H1 (cell line): ENCODE data around the gene OPCML. TPM values are rescaled to one million over a fixed set of nuclear protein-coding genes. Genes with fewer than 3 reads are reported as not detected.

Experiments used
- CTCF ChIA-PET: fragments of 300-600 bp; sonication (Branson Sonifier 250); formaldehyde crosslinking; loops from one replicate; lab custom pipeline; 2021; ENCODE audit not compliant: partially characterized antibody; lab: Charles Lee
- POLR2A ChIA-PET: fragments of 300-600 bp; sonication (Branson Sonifier 250); formaldehyde crosslinking; loops from one replicate; lab custom pipeline; 2021; ENCODE audit warnings: inconsistent platforms; ENCODE audit not compliant: partially characterized antibody; lab: Charles Lee
- DNase-seq, 2 experiments: peaks; one replicate each; pipeline versions ENCODE4 v3.0.0 to v3.0.0-alpha.2; 2010 to 2022; ENCODE audit warnings: low spot score in 2 of 2, low read depth in 1 of 2, mixed read lengths in 1 of 2
- FAIRE-seq: peaks from 2 replicates; lab custom pipeline; 2011; peaks lifted over from hg19 to GRCh38; lab: Jason Lieb, UNC
- H2AFZ ChIP-seq: 2 replicates; pipeline ENCODE4 v1.8.1; 2012; ENCODE audit warnings: low read length, inconsistent platforms
- H2AK5ac ChIP-seq: 2 replicates; pipeline ENCODE4 v1.6.1; 2013; ENCODE audit warnings: low read depth, low read length
- H2BK120ac ChIP-seq: replicated peaks from 2 replicates; pipeline ENCODE3; 2013; ENCODE audit warnings: low read depth, low read length, inconsistent platforms
- H2BK12ac ChIP-seq: 2 replicates; pipeline ENCODE4 v1.6.1; 2013; ENCODE audit warnings: low read depth, low read length
- H2BK15ac ChIP-seq: 2 replicates; pipeline ENCODE4 v1.6.1; 2013; ENCODE audit warnings: low read length
- H2BK20ac ChIP-seq: 2 replicates; pipeline ENCODE4 v1.6.1; 2013; ENCODE audit warnings: low read length
- H2BK5ac ChIP-seq: 2 replicates; pipeline ENCODE4 v1.6.1; 2013; ENCODE audit warnings: low read depth, low read length
- H3K14ac ChIP-seq: 2 replicates; pipeline ENCODE4 v1.6.1; 2013; ENCODE audit warnings: inconsistent platforms; ENCODE audit not compliant: insufficient read length
- H3K18ac ChIP-seq: 2 replicates; pipeline ENCODE4 v1.6.1; 2013; ENCODE audit warnings: low read length; ENCODE audit errors: extremely low read depth
- H3K23ac ChIP-seq: 2 replicates; pipeline ENCODE4 v1.6.1; 2013; ENCODE audit warnings: inconsistent platforms; ENCODE audit not compliant: insufficient read length
- H3K23me2 ChIP-seq: 2 replicates; pipeline ENCODE4 v1.6.1; 2013; ENCODE audit warnings: low read depth, low read length
- H3K27ac ChIP-seq: 2 replicates; pipeline ENCODE4 v1.6.1; 2011; ENCODE audit warnings: low read depth, low read length, inconsistent platforms
- H3K27me3 ChIP-seq, 4 experiments: replicated peaks in 1 of 4; 1 replicate in 1 of 4; 2 replicates in 3 of 4; pipeline versions ENCODE4 v1.6.1 to v1.8.1; 2011 to 2013; ENCODE audit warnings: low read length in 3 of 4, mild to moderate bottlenecking in 3 of 4, inconsistent platforms in 2 of 4, mixed read lengths in 2 of 4, moderate library complexity in 1 of 4; ENCODE audit not compliant: control insufficient read depth in 3 of 4, insufficient read depth in 3 of 4; ENCODE audit errors: extremely low read depth in 1 of 4
- H3K36me3 ChIP-seq, 4 experiments: 2 replicates each; pipeline versions ENCODE4 v1.6.1 to v1.8.1; 2011 to 2013; ENCODE audit warnings: mild to moderate bottlenecking in 4 of 4, low read length in 3 of 4, moderate library complexity in 2 of 4, control low read depth in 1 of 4, inconsistent platforms in 1 of 4; ENCODE audit not compliant: insufficient read depth in 4 of 4, control insufficient read depth in 2 of 4
- H3K4ac ChIP-seq: replicated peaks from 2 replicates; pipeline ENCODE3; 2013; ENCODE audit warnings: low read length, low read depth, mixed read lengths, inconsistent platforms; ENCODE audit not compliant: insufficient read length
- H3K4me1 ChIP-seq, 4 experiments: replicated peaks in 1 of 4; 1 replicate in 1 of 4; 2 replicates in 3 of 4; pipeline versions ENCODE4 v1.6.1 to v1.8.1; 2011 to 2013; ENCODE audit warnings: low read length in 3 of 4, inconsistent platforms in 2 of 4, mixed read lengths in 1 of 4; ENCODE audit not compliant: insufficient read depth in 4 of 4, control insufficient read depth in 3 of 4
- H3K4me2 ChIP-seq, 2 experiments: 2 replicates each; pipeline versions ENCODE4 v1.6.1 to v1.8.1; 2011 to 2013; ENCODE audit warnings: low read depth in 2 of 2, low read length in 2 of 2, control low read depth in 1 of 2, inconsistent platforms in 1 of 2, mild to moderate bottlenecking in 1 of 2; ENCODE audit not compliant: insufficient read depth in 1 of 2
- H3K4me3 ChIP-seq, 4 experiments: fragments of 200-600, 300-600 bp in 1 of 4; sonication (generic), shearing (Covaris generic), sonication (Bioruptor Twin) in 1 of 4; 2 replicates each; pipeline versions ENCODE4 v1.5.1 to v1.8.1; 2011 to 2016; ENCODE audit warnings: low read length in 4 of 4, low read depth in 3 of 4, control low read depth in 2 of 4, inconsistent platforms in 2 of 4, mild to moderate bottlenecking in 2 of 4, mixed read lengths in 1 of 4, moderate library complexity in 1 of 4; ENCODE audit not compliant: insufficient read depth in 2 of 4; ENCODE audit errors: extremely low read depth in 1 of 4
- H3K56ac ChIP-seq: replicated peaks from 2 replicates; pipeline ENCODE3; 2013; ENCODE audit warnings: low read depth, mild to moderate bottlenecking, mixed read lengths, low read length, inconsistent platforms; ENCODE audit not compliant: insufficient read length
- H3K79me1 ChIP-seq: 2 replicates; pipeline ENCODE4 v1.6.1; 2013; ENCODE audit warnings: low read depth, low read length, control low read depth
- H3K79me2 ChIP-seq, 2 experiments: 2 replicates each; pipeline versions ENCODE4 v1.6.1 to v1.8.1; 2012 to 2013; ENCODE audit warnings: low read length in 2 of 2, mild to moderate bottlenecking in 2 of 2, inconsistent platforms in 1 of 2; ENCODE audit not compliant: insufficient read depth in 2 of 2, control insufficient read depth in 1 of 2
- H3K9ac ChIP-seq, 4 experiments: replicated peaks in 1 of 4; 1 replicate in 1 of 4; 2 replicates in 3 of 4; pipeline versions ENCODE4 v1.6.1 to v1.8.1; 2011 to 2013; ENCODE audit warnings: low read depth in 3 of 4, low read length in 3 of 4, control low read depth in 2 of 4, mild to moderate bottlenecking in 2 of 4, moderate library complexity in 2 of 4, inconsistent platforms in 1 of 4; ENCODE audit errors: extremely low read depth in 1 of 4
- H3K9me3 ChIP-seq, 2 experiments: 2 replicates each; pipeline versions ENCODE4 v1.6.1 to v1.8.1; 2012 to 2013; ENCODE audit warnings: mild to moderate bottlenecking in 2 of 2, moderate library complexity in 2 of 2, control low read depth in 1 of 2, inconsistent platforms in 1 of 2, low read depth in 1 of 2, low read length in 1 of 2, mixed read lengths in 1 of 2; ENCODE audit not compliant: insufficient read depth in 2 of 2
- H4K20me1 ChIP-seq, 2 experiments: replicated peaks in 1 of 2; 2 replicates each; pipeline versions ENCODE3 to v1.8.1; 2011 to 2013; ENCODE audit warnings: inconsistent platforms in 2 of 2, low read length in 2 of 2, mild to moderate bottlenecking in 1 of 2; ENCODE audit not compliant: insufficient read depth in 2 of 2, control insufficient read depth in 1 of 2
- H4K5ac ChIP-seq: 2 replicates; pipeline ENCODE4 v1.6.1; 2013; ENCODE audit warnings: low read length, low read depth, mixed read lengths, inconsistent platforms; ENCODE audit not compliant: insufficient read length
- H4K8ac ChIP-seq: 2 replicates; pipeline ENCODE4 v1.8.0; 2013; ENCODE audit warnings: mild to moderate bottlenecking, moderate library complexity, low read length, inconsistent platforms; ENCODE audit not compliant: insufficient read depth; ENCODE audit errors: extremely low read depth
- H4K91ac ChIP-seq: replicated peaks from 2 replicates; pipeline ENCODE3; 2013; ENCODE audit warnings: low read length, mixed read lengths, inconsistent platforms; ENCODE audit not compliant: insufficient read length
- FOSL1 ChIP-seq: IDR thresholded peaks from 2 replicates; pipeline ENCODE4 v1.6.1; 2011; ENCODE audit warnings: mild to moderate bottlenecking, low read depth, low read length, moderate library complexity; ENCODE audit not compliant: insufficient read depth
- GABPA ChIP-seq: IDR thresholded peaks from 2 replicates; pipeline ENCODE4 v1.6.1; 2011; ENCODE audit warnings: mild to moderate bottlenecking, low read length, moderate library complexity, borderline replicate concordance; ENCODE audit not compliant: insufficient read depth
- HDAC2 ChIP-seq, 2 experiments: fragments of 300-600 bp in 1 of 2; sonication (generic) in 1 of 2; IDR thresholded peaks; 2 replicates each; pipeline ENCODE4 v1.6.1; 2011 to 2012; ENCODE audit warnings: low read depth in 2 of 2, low read length in 2 of 2, mild to moderate bottlenecking in 2 of 2, moderate library complexity in 2 of 2, borderline replicate concordance in 1 of 2, inconsistent platforms in 1 of 2
- KDM4A ChIP-seq: IDR thresholded peaks from one replicate; pipeline ENCODE4 v1.7.1; 2012; ENCODE audit warnings: low read depth, mild to moderate bottlenecking, moderate library complexity, low read length, inconsistent platforms; ENCODE audit not compliant: severe bottlenecking
- TAF7 ChIP-seq: optimal IDR thresholded peaks from 2 replicates; pipeline ENCODE3; 2011; ENCODE audit warnings: low read depth, mild to moderate bottlenecking, inconsistent platforms, low read length, moderate library complexity, borderline replicate concordance
- WGBS, 2 experiments: shearing (Covaris generic) in 1 of 2; methylation state at CpG; one replicate each; pipeline versions ENCODE4 v1.1.6 to v1.1.7; 2013 to 2015; ENCODE audit warnings: low lambda C conversion rate in 2 of 2, mixed read lengths in 2 of 2, inconsistent platforms in 1 of 2, low coverage in 1 of 2, missing lambda C conversion rate in 1 of 2; ENCODE audit not compliant: insufficient replicate concordance in 2 of 2, insufficient coverage in 1 of 2, insufficient read length in 1 of 2; ENCODE audit errors: extremely low coverage in 1 of 2, missing lambda C conversion rate in 1 of 2; 5-methylcytosine and 5-hydroxymethylcytosine counted together
- polyA plus RNA-seq, 7 experiments: library from polyadenylated mRNA; depleted of rRNA in 3 of 7; stranded (reverse) in 5 of 7; unstranded in 2 of 7; fragments of >200 nt in 5 of 7; fragments of 200-250 nt in 2 of 7; gene quantifications; 1 replicate in 5 of 7; 2 replicates in 1 of 7; 4 replicates in 1 of 7; pipeline versions ENCODE4 v1.2.1 to v1.2.3, GENCODE V29; 2011 to 2013; ENCODE audit warnings: missing spikeins in 2 of 7, mixed read lengths in 2 of 7
- total RNA-seq: library from RNA; stranded (reverse); fragmentation: NEBNext Ultra II Directional; extraction: Animal tissue kit (Norgen Biotek cat#: 25700); gene quantifications from 2 replicates; pipeline ENCODE4 v1.2.1, GENCODE V29; 2021
- TF ChIP-seq, protein P1 (sequence below): IDR thresholded peaks from 2 replicates; pipeline ENCODE4 v1.6.1; 2012; ENCODE audit warnings: inconsistent platforms
- TF ChIP-seq, protein P2 (sequence below): IDR thresholded peaks from 2 replicates; pipeline ENCODE4 v1.6.1; 2012; ENCODE audit warnings: low read length, inconsistent platforms

Gene OPCML
- total and polyA plus RNA-seq, 2 of the 8 experiments (the other 6 are each of a cell fraction or from before 2014, with no cell fraction given): 2.3 to 3.1 TPM

DNA sequence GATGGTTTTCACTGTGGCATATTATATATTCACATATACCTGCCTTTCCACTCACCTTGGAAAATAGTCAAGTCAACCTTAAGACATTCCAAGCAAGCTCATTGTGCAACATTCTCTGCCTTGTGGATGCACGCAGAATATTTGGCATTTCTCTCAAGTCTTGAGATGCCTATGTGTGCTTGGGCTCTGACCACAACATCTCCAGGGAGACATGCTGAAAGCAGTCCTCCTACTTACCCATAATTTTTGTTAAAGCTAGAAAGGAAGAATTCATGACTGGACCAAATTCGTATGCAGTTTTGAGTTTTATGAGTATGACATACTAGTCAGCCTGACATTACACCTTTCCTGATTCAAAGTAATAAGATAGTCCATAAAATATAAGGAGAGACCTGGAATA, 684.0 kb downstream of the OPCML start:
- H3K14ac ChIP-seq: no peak overlapping the region
- H3K9ac ChIP-seq: no peak overlapping the region
- H3K27me3 ChIP-seq: no peaks in the 10 kb centered on the region
- no peaks in the 10 kb centered on the region for H3K79me1 ChIP-seq
- no peaks in the 10 kb centered on the region for H4K20me1 ChIP-seq
- H3K79me2 ChIP-seq: no peaks in the 10 kb centered on the region
- no peaks in the 10 kb centered on the region for H3K36me3 ChIP-seq
- H2BK20ac ChIP-seq: no peak overlapping the region
- H4K5ac ChIP-seq: no peak overlapping the region
- ChIA-PET POLR2A (no interaction called here), CTCF (interaction anchor here (1.1 to 2.5 kb wide), 2 partner anchors 11 to 93 kb away, joined by 3 to 8 read pairs; no protein-coding TSS in a partner anchor)
- no peak overlapping the region for H3K23ac ChIP-seq
- no peak overlapping the region for H3K4ac ChIP-seq
- no peak overlapping the region for H2BK12ac ChIP-seq
- no peak overlapping the region for H3K27ac ChIP-seq
- DNase-seq (no peak), FAIRE-seq (no peak)
- H3K4me3 ChIP-seq: no peak overlapping the region
- H2AFZ ChIP-seq: no peak overlapping the region
- no peaks in the 10 kb centered on the region for H3K9me3 ChIP-seq
- H3K4me2 ChIP-seq: no peak overlapping the region
- H4K8ac ChIP-seq: no peak overlapping the region
- H4K91ac ChIP-seq: no peak overlapping the region
- H2AK5ac ChIP-seq: no peak overlapping the region
- no peak overlapping the region for H3K18ac ChIP-seq
- no peaks in the 10 kb centered on the region for H3K23me2 ChIP-seq
- no peak overlapping the region for H2BK15ac ChIP-seq
- H2BK120ac ChIP-seq: no peak overlapping the region
- 95% methylated on average over 2 of the region's 2 CpGs; no CpG with 5 or more reads in 1 of the 2 experiments for WGBS, 2 experiments
- H2BK5ac ChIP-seq: no peak overlapping the region
- H3K4me1 ChIP-seq: peaks cover 0 to 3% (median 0%) of the 10 kb centered on the region in 4 experiments; a peak in 3 of 7 replicates
- no peak overlapping the region for H3K56ac ChIP-seq
- TF ChIP-seq FOSL1 (no peak), GABPA (no peak), HDAC2 (IDR thresholded peaks at IDR 0.05; ENCODE audit: borderline replicate concordance in 1 of 2, low read depth in 2 of 2, low read length in 2 of 2) (no peak), KDM4A (no peak), TAF7 (no peak)
- TF ChIP-seq, protein P1, sequence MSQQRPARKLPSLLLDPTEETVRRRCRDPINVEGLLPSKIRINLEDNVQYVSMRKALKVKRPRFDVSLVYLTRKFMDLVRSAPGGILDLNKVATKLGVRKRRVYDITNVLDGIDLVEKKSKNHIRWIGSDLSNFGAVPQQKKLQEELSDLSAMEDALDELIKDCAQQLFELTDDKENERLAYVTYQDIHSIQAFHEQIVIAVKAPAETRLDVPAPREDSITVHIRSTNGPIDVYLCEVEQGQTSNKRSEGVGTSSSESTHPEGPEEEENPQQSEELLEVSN: no peak
- TF ChIP-seq, protein P2, sequence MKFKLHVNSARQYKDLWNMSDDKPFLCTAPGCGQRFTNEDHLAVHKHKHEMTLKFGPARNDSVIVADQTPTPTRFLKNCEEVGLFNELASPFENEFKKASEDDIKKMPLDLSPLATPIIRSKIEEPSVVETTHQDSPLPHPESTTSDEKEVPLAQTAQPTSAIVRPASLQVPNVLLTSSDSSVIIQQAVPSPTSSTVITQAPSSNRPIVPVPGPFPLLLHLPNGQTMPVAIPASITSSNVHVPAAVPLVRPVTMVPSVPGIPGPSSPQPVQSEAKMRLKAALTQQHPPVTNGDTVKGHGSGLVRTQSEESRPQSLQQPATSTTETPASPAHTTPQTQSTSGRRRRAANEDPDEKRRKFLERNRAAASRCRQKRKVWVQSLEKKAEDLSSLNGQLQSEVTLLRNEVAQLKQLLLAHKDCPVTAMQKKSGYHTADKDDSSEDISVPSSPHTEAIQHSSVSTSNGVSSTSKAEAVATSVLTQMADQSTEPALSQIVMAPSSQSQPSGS: no peak
